Eye (tissue), 1 donor: ENCODE data around the gene DCST1.

Experiments used
- DNase-seq: peaks from one replicate; pipeline ENCODE4 v3.0.0-alpha.2; 2015

DCST1 gene

DNA sequence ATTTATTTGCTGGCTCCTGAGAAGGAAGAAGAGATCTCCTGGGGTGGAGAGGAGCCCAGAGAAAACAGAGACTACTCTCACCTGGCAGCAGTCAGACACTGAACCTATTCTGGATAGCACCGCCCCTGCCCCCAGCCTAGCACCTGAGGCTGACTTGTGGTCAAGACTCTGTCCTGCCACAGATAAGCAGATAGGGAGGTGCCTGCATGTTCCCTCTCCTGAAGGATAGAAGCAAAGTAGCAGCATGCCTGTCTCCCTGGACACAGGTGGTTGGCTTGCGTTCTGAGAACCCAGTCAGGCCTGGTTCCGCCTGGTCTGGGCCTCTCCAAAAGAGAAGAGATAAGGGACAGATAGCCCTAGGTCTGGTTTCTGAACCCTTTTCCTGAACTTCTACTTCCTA is 43.7 kb downstream of the DCST1 start:
- DNase-seq = no peak

GRCh38 chr1:155077758-155078445 is 44.3 kb downstream of the DCST1 start:
- DNase-seq = peak; percentile 28

- peak; percentile 89 for DNase-seq
Measured at GRCh38 chr1:155078469-155079209, 45.0 kb downstream of the DCST1 start, which contains the start of gene EFNA3. Gene EFNA3 (plus strand): TSS chr1:155078837. CDS start chr1:155078942, 105 bp downstream.

DNA sequence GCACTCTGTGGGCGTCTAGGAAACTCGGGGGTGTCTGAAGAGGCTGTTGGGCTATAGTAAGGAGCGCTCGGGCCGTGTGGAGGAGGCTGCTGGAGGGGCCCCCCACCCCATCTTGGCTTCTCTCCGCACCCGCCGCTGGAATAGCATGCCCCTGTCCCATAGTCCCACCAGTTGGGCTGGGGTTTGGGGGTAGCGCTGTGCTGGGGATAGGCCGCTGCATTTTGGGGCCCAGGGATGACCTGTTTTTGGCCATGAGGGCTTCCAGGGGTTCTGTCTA is 45.5 kb downstream of the DCST1 start:
- DNase-seq = peak; percentile 42

GRCh38 chr1:155079487-155080311 is 46.1 kb downstream of the DCST1 start:
- DNase-seq = peak; percentile 74

DNA sequence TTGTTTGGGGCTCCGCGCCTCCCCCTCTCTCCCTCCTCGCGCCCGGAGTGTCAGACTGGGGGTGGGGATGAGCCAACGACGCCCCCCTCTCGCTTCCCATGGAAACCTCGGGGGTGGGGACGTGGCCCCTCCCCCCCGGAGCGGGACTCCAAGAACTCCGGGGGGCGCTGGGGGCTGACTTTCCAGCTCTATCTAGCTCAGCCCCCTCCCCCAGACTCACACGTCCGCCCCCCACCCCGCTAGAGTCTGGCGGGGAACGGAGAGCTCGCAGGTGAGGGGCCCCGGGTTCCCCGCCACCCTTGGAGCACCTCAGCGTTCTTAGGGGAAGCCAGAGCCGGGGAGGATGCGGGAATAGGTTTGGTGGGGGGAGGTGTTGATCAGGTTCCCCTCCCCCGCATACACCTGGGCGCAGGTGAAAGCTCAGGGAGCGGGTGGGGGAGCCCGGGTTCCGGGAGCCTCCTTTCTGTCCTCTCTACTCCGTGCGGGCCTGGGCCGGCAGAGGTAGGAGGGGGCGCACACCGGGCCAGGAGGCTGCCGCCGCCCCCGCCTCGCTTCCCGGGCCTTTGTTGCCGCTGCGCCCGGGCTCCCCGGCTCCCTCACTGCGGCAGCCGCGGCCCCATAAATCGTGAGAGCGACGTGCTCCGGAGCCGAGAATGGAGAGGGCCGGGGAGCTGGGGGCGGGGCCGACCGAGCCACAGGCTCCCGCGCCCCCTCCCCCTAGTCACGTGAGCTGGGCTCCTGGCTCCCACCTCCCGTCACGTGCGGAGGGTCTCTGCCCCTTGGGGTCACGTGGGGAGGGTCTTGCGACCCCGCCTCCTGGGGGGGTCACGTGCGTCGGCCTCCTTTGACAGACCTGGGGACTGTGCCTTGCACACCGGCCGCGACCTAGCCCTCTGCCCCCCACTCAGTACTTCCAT is 46.9 kb downstream of the DCST1 start:
- peak; percentile 95 for DNase-seq

DNA sequence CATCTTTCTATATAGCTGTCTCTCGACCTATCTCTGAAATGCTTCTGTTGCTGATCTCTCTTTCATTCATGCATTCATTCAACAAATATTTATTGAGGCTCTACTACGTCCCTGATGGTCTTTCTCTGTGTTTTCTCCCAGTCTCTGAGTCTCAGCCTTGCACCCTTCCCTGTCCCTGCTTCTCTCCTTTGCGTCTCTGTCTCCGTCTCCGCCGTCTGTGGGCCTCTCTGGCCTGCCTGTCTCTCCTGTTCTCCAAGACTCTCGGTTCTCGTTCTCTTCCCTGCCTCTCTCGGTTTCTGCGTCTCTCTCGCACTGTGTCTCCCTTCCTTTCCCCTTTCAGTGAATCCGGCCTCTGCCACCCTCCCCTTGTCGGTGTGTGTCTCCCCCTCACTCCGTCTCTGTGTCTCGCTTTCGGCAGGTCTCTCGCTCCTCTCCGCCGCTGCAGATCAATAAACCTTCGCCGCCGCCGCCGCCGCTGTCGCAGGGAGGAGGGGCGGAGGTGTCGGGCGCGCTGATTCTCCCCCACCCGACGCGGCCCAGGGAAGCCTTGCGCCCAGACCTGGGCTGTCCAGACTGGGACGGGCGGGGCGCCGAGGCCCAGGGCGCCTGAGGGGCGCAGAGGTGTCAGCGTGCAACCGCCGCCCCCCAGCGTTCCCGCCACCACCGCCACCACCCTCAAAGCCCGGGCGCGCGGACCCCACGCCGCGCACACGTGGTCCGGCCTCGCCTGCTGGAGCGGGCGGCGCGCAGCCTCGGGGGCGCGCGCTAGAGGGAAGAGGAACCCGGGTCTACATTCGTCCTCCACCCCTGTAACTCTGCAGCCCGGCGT is 48.1 kb downstream of the DCST1 start:
- DNase-seq = peak; percentile 72

DNA sequence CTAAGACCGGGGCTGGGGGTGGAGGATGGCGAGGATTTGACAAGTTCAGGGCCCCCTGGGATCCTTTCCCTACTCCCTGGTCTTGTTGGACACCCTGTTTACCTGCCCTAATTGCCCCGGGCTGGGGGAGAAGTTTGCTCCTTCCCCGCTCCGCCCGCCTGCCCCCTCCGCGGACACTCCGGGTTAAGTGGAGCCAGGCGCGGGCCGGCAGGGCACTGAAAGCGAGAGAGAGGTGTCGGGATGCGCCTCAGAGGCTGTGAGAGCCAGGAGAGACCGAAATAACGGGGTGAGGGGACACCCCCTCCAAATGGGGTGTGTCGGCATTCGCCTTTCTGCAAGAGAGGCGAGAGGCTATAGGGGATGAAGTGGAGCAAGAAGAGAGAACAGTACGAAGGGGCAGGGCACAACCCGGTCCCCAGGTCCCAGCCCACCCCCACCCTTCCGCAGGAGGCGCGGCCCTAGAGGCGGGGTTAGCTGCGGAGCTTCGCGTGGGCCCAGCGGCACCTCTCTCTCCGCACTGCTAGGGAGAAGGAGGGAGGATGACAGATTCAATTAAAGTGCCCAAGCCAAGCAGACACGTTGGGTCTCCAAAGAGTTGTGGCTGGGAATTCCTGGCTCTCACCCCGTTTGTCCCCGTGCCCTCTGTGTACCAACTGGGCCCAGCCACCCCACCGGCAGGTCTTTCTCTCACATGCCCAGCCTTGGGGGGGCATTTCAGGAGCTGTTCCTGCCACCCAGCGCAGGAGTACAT is 48.9 kb downstream of the DCST1 start:
- DNase-seq = peak; percentile 59

DNA sequence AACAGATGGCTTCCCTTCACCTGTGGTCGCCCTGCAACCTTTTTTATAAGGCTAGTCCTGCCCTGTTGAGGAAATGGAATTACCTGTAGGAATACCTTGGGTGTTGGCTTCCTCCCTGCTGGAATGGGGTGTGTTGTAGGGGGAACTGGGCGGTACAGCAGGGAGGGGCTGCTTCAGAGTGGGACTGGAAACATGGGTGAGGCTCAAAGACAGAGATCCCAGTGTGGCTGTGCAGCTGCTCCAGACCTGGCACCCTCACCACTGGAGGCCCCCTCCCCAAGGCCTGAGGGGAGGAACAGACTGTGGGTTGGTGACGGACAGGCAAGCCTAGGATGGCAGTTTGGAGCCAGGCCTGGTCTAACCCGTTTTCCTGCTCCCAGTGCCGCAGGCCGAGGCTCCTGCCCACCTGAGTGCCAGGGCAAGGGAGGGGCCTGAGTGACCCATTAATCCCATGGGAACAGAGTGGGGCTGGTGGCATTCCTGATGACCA is 49.5 kb downstream of the DCST1 start:
- no peak for DNase-seq

- no peak for DNase-seq
Measured at GRCh38 chr1:155083865-155084721, 50.5 kb downstream of the DCST1 start.

DNA sequence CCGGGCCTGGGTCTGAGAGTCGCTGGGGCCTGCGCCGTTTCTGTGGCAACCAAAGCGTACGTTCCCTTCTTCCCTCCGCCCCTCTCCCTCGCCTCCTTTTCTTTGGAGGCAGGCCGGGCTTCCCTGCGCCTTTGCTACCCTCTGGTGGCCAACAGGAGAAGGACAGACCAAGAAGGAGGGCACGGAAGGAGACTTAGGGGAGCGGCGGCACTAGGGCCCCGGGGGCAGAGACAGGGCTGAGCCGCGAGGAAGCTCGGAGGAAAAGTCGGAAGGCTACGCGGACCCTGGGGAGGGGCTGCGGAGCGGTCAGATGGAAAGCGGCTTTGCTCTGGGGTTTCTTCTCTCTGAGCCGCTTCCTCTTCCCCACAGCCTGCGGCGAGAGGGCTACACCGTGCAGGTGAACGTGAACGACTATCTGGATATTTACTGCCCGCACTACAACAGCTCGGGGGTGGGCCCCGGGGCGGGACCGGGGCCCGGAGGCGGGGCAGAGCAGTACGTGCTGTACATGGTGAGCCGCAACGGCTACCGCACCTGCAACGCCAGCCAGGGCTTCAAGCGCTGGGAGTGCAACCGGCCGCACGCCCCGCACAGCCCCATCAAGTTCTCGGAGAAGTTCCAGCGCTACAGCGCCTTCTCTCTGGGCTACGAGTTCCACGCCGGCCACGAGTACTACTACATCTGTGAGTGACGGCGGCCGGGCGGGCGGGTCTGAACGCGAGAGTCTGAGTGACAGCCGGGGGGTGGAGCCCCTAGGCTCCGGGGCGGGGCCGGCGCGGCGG is 51.3 kb downstream of the DCST1 start:
- peak; percentile 100 for DNase-seq

DNA sequence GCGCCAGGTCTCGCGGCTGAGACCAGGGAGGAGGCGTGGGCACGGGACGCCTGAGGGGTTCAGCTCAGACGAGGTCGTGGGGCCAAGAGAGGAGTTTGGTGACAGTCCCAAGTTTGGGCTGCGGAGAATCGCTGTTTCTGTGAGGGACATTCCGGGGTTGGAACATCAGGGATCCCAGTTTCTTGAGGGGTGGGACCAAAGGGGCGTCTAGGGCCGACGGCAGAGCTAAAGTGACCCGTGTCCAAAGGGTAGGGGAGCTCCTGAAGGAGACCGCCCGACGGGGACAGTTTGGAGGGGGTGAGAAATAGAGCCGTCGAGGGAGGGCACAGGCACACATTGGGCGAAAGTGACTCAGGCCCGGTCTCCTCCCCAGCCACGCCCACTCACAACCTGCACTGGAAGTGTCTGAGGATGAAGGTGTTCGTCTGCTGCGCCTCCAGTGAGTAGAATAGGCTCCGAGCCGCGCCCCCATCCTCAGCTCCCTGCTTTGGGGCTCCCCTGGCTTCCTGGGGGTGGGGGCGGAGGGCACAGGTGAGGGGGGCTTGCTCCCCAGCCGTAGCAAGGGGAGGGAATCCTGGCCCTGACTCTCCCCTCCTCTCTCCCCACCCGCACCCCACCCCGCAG is 52.0 kb downstream of the DCST1 start:
- DNase-seq = no peak

GRCh38 chr1:155086128-155086741 is 52.6 kb downstream of the DCST1 start:
- peak; percentile 86 for DNase-seq

DNA sequence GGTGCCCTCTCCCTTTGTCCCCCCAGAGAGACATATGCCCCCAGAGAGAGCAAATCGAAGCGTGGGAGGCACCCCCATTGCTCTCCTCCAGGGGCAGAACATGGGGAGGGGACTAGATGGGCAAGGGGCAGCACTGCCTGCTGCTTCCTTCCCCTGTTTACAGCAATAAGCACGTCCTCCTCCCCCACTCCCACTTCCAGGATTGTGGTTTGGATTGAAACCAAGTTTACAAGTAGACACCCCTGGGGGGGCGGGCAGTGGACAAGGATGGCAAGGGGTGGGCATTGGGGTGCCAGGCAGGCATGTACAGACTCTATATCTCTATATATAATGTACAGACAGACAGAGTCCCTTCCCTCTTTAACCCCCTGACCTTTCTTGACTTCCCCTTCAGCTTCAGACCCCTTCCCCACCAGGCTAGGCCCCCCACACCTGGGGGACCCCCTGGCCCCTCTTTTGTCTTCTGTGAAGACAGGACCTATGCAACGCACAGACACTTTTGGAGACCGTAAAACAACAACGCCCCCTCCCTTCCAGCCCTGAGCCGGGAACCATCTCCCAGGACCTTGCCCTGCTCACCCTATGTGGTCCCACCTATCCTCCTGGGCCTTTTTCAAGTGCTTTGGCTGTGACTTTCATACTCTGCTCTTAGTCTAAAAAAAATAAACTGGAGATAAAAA is 53.4 kb downstream of the DCST1 start:
- DNase-seq = no peak

DNA sequence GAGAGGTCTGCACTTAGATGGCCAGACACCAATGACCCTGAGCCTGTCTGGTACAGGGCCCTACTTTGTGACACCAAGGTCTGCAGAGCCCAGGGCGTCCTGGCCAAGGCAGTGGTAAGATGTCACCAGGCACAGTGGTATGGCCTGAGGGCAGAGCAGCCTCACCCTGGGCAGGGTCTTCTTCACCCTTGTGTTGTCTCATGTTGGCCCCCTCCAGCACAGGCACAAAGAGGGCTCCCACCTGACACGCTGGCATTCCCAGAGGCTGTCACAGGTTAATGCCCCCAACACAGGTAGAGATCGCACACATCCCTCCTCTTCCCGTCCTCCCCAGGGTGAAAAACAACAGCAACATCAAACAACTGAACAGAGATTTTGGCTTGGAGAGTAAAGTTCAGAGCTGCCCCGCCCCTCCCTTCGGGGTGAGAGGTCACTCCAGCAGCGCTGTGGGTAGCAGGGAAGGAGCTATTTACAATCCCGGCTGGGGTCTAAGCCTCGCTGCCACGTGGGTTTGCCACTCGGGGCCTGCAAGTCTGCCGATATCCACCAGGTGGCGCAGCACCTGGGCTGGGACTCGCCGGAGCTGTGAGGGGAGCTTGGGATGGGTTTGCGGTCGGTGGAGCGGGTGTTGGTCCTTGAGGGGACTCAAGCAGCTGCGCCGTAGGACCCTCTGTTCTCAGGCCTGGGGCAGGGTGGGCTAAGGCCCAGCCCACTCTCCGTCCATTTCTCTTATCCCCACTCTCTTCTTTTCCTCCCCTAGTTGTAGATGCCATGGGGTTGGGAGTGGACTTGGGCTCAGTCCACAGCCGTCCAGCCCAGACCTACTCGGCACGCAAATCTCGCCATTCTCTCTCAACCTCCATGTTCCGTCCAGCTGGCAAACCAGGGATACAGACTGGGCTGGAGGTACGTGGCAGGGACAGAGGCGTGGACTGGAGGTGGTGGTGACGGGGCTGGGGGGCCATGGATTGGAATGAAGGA is 57.7 kb downstream of the DCST1 start:
- peak; percentile 94 for DNase-seq

DNA sequence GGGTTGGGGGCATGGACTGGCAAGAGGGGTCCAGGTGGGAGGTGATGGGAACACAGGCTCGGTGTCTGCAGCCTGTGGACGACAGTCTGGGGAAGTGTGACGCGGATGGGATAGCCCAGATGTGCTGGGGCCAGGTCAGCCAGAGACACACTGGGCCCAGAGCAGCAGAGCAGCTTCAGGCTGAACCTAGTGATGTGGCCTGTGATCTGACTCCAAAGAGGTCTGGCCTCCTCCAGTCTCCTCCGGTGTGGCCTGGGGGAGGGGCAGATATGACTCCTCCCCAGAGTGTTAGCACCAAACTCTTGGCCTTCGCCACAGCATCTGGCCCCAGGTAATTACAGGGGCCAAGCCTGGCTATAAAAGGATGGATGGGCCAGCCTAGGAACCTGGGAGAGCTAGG is 58.5 kb downstream of the DCST1 start:
- no peak for DNase-seq
